Dermis microvascular lymphatic vessel endothelial cell (primary cell): ENCODE data around the gene PNPLA8. TPM values are rescaled to one million over a fixed set of nuclear protein-coding genes. Genes with fewer than 3 reads are reported as not detected.

Experiments used
- DNase-seq, 2 donors: peaks; one replicate each; pipeline versions ENCODE4 v3.0.0 to v3.0.0-alpha.2; 2010; ENCODE audit warnings: low read depth in 2 of 2
- total RNA-seq: library from RNA; depleted of rRNA; stranded (reverse); fragments of >200 nt; gene quantifications from 2 replicates; pipeline ENCODE4 v1.2.1, GENCODE V29; 2014

PNPLA8 gene
- total RNA-seq, 1 donor from 2014 or later = 25.0 TPM

DNA sequence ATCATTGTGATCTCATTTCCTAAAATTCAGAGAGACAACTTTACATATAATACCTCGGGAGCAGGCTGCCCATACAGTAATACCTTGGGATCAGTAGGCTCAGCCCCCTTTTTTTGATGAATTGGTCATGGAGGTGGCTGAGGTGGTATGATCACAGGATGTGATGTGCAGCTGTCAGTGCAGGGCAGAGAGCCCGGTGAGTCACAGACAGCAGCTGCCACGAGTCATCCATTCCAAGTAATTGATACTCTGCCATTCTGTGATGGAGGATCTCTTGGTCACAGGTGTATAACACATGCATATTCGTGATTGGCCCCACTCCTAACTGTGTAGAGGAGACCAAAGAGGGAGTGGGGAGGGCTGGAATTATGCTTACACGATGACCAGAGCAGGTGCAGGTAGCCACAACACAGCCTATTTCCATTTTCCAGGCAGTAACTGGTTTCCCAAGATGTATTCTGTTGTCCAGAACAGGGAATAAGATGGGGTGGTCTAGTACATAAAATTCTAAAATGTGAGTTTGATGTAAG is 83.8 kb downstream of the PNPLA8 start:
- peak in 1 of 2 donors; percentile 59 for DNase-seq

DNA sequence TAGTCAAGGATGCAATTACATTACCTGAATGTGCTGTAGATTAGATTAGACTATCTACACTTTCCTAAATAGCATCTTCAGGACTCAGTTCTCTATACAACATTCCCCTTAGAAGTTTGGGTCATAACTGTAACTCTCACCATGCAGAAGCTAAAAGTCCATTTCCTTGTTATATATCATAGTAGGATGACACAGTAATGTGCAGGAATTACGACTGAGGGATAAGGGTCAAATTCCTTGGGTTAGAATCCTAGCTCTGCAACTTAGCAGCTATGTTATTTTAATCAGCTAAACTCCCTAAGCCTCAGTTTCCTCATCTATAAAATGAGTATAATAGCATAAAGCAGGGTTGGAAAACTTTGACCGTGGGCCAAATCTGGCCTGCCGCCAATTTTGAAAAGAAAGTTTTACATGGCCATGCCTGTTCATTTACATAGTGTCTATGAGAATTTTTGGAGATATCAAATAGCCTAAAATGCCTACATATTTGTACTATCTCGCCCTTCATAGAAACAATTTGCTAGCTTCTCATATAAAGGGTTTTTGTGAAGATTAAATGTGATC is 84.5 kb downstream of the PNPLA8 start:
- no peak for DNase-seq

DNA sequence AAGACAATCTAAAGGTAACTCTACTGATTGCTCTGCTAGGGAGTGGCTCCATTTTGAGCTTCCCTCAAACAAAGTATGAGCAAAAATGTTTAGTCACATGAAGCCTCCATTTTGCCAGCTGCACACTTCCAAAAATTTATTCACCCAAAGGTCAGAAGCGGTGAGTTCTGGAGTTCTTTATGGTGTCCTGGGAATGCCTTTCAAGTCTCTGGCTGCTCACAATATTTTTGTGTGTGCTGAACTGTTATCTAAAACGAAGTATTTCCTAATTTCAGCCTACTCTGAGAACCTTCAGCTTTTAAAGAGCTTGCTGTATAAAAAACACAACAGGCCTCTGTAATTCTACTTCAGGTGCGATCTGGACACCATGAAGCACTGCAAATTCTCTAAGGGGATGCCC is 85.3 kb downstream of the PNPLA8 start:
- DNase-seq = no peak

DNA sequence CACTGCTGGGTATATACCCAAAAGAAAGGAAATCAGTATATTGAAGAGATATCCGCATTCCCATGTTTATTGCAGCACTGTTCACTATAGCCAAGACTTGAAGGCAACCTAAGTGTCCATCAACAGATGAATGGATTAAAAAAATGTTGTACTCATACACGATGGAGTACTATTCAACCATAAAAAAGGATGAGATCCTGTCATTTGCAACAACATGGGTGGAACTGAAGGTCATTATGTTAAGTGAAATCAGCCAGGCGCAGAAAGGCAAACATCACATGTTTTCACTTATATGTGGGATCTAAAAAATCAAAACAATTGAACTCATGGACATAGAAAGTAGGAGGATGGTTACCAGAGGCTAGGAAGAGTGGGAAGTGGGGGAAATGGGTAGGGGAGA is 89.0 kb downstream of the PNPLA8 start:
- no peak for DNase-seq

DNA sequence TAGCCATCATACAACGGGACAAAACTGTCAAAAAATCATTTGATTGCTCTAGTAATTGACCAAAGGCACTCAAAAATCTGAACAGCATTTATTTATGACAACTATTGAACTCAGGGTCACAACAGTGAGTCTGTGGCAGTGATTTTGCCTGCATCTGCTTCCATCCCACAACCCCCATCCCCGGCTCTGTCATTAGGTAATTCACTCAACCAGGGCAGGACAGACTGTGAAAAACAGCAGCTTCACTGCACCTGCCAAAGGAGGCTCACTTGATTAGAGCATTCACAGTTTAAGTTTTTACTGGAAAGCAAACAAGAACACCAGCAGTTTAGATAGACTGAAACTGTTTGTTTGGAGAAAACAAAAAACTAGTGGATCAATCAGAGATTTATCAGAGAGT is 91.9 kb downstream of the PNPLA8 start:
- peak in 1 of 2 donors; percentile 13 for DNase-seq

DNA sequence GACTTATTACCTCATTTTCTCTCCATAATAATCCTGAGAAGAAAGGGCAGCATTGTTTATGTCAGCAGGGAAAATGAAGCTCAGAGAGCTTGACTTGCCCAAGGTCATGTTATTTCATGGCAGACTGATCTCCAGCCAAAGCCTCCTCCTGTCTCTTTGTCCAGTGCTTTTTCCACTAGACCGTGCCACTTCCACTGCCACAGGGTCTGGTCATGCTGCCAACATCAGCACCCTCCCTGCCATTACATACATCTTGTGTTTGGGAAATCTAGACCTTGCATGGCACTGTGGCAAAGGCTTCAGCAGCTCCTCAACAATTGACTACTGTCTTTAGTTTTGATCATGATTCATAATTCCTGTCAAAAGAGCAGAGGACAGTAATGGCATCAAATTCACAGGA is 94.8 kb downstream of the PNPLA8 start:
- no peak for DNase-seq

DNA sequence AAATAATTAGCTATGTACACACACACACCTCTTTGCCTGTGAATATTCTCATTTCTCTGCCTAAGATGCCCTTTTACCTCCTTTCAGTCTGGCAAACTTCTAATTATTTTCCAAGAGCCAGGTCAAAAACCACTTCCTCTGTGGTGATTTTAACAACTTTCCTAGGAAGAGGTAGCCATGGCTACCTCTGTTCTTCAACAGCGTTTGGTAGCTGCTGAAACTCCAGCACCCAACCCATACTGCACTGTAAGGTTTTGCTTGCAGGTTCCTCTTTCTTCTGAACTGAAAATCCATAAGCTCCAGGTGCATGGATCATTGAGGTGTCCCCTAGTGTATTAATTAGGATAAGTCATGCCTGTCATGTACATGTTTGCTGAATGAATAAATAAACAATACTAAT is 95.3 kb downstream of the PNPLA8 start:
- peak in 1 of 2 donors; percentile 37 for DNase-seq

DNA sequence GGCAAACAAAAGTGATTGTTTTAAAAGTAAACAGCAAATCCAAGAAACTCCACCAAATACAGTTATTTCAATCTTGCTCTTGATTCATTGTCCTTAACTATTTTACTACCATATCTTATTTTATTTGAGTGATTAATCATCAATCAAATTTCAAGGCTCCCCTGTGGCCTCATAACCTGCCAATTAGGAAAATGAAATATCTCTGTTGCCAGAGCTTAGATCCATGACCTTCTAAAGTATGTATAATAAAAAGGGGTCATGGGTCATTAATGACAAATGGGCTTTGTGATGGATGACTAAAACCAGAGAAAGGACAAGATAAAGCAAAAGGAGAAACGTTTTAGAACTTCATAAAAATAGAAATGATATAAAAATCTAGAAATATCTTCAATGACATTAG is 98.2 kb downstream of the PNPLA8 start:
- no peak for DNase-seq

DNA sequence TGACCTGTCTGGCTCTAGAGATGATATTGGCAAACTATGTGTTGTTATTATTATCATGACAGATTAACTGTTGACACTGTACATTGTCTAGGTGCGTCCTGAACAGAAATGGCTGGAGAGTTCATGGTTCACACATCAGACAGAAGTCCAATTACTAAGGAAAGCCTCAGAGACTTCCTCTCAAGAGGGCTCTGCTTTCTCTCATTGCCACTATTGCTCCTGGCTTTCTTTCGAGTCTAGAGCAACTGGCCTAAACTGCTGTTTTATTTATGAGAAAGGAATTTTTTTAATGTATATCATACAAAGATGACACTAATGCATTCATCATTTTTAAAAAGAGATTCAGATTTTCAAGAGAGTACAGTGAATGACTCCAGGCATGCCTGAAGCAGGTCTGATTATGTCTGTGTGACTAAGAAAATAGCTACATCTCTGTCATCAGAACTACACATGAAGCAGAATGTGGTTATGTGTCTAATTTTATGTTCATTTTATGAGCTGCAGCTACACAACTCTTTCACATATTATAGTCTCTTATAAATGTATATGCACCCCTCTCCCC is 100.1 kb downstream of the PNPLA8 start:
- no peak for DNase-seq

DNA sequence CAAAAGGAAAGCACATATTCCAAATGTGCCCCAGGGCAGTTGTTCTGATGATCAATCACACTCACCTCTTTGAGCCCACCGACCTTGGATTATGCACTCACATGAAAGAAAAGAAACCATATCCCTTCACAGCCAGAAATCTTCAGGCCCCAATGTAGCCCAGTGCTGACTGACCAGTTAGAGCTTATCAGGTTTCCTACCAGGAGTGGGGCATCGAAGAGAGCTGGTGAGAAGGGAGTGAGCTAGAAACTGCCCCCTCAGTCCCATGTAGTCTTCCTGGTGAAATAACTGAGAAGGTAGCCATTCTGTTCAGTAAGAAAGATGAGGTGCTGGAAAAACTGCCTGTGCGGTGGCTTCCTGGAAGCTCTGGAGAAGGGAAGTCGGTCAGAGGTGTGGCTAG is 101.9 kb downstream of the PNPLA8 start:
- DNase-seq = no peak

DNA sequence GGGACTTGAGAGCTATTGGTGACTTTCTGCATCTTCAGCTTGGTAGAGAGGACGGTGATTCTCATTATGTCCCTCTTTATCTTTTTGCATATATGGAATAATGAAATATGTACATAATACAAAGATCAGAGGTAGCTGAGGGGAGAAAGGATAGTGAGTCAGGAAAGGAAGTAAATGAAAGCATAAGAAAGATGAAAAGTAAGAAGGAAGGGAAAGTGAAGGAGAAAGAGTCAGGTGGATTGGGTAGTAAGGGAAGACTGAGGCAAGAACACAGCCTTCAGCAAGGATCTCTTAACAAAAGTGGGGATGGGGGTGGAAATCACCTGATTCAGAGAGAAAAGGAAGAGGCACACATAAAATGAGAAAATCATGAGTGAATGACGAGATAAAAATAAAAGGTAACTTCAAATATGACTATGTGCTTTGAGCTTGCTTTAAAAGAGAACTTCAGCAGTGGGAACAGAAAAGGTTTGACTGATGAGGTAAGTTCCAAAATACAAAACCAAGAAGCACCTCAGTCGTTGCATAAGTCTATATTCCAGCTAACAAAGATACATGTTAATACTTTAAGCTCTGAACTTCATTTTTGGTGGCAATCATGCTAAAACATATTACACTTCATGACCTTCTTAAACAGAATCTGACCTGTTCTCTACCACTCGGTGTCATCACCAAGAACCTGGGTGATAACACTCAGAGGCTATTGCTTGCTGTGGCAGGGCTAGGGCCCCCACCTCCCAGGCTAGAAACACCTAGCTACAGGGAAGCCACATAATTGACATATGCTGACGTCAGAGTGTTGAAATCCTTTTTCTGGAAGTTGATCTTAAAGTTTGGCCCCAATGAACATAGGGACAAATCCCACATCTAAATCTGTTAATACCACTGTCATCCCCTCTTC is 102.6 kb downstream of the PNPLA8 start:
- no peak for DNase-seq

DNA sequence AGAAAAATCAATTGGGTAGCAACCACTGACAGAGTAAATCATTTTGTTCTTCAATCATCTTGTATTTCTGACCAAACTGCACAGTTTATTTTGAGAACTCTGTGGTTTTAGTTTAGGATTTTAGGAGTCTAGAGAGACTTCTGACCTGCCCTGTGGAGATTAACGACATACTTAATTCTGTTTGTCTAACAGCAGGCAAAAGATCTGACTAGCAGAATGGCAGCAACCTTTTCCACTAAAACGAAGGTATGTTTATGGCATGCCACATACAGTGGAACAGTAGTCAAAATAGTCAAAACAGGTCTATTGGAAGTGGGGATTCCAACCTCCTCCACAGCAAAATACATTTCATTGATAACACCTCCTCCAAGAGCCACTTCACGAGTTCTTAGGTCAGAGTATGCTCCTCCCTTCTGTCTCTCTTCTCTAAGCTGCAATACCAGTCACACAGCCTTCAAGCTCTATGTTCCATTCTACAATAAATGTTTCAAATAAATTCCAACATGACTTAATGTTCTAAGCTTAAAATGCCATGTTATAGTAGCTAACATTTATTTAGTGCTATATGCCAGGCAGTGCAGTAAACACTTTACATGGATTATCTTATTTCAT is 104.1 kb downstream of the PNPLA8 start:
- DNase-seq = no peak

Other genes with a start within 250 kb of the PNPLA8 start
- gene NRCAM, start 69.7 kb downstream of the PNPLA8 start, total RNA-seq = 1.5 and 3.3 TPM in 2 replicates
- gene THAP5, start 43.6 kb upstream of the PNPLA8 start, total RNA-seq = 9.0 and 11.0 TPM in 2 replicates
- 30.0 and 38.1 TPM in 2 replicates for gene DNAJB9, start 43.7 kb upstream of the PNPLA8 start, total RNA-seq